ENCODE data around the gene SHISA7.

DNA sequence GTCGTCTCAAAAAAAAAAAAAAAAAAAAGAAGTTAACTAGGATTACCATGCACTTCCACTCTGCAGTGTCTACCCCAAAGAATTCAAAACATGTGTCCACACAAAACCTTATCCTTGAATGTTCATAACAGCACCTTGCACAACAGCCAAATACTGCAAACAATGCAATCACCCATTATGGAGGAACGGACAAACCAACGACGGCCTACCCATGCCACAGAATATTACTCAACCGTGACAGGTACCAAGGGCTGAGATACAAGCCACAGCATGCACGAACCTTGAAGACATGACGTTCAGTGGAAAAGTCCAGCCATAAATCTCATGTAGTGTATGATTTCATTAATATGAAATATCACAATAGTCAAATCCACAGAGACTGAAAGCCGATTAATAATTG, 3.0 kb upstream of the SHISA7 start:
- no peak for TF ChIP-seq POLR2A (IDR thresholded peaks at IDR 0.05)
- TF ChIP-seq, protein P1, sequence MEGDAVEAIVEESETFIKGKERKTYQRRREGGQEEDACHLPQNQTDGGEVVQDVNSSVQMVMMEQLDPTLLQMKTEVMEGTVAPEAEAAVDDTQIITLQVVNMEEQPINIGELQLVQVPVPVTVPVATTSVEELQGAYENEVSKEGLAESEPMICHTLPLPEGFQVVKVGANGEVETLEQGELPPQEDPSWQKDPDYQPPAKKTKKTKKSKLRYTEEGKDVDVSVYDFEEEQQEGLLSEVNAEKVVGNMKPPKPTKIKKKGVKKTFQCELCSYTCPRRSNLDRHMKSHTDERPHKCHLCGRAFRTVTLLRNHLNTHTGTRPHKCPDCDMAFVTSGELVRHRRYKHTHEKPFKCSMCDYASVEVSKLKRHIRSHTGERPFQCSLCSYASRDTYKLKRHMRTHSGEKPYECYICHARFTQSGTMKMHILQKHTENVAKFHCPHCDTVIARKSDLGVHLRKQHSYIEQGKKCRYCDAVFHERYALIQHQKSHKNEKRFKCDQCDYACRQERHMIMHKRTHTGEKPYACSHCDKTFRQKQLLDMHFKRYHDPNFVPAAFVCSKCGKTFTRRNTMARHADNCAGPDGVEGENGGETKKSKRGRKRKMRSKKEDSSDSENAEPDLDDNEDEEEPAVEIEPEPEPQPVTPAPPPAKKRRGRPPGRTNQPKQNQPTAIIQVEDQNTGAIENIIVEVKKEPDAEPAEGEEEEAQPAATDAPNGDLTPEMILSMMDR (IDR thresholded peaks at IDR 0.05 in 4 of 5, conservative IDR thresholded peaks at IDR 0.05 in 1 of 5), result no peak
